ENCODE data around the gene GAGE12J. TPM values are rescaled to one million over a fixed set of nuclear protein-coding genes. Genes with fewer than 3 reads are reported as not detected.
"Not testable (repeated sequence)": the region's sequence is repeated elsewhere in the genome, so short reads cannot be mapped to it uniquely, and the experiment has no call there.

Gene GAGE12J
- polyA plus RNA-seq, 4 donors: not detected

- peak in 3 of 4 donors; percentile 16 to 24 (median 23) for DNase-seq (ENCODE audit: low read depth in 4 of 4, low spot score in 3 of 4)
Measured at GRCh38 chrX:49309401-49309981, 12.3 kb upstream of the GAGE12J start.

- DNase-seq (ENCODE audit: low read depth in 4 of 4, low spot score in 3 of 4): no peak
Measured at GRCh38 chrX:49310371-49310770, 11.5 kb upstream of the GAGE12J start.

- DNase-seq (ENCODE audit: low read depth in 4 of 4, low spot score in 3 of 4): no peak
Measured at GRCh38 chrX:49312176-49312575, 9.7 kb upstream of the GAGE12J start.

GRCh38 chrX:49316085-49316484 is 5.8 kb upstream of the GAGE12J start:
- DNase-seq (ENCODE audit: low read depth in 4 of 4, low spot score in 3 of 4): no peak

GRCh38 chrX:49322266-49322665 is 429 bp downstream of the GAGE12J start:
- not testable (repeated sequence) for DNase-seq (ENCODE audit: low read depth in 4 of 4, low spot score in 3 of 4)

- not testable (repeated sequence) for DNase-seq (ENCODE audit: low read depth in 4 of 4, low spot score in 3 of 4)
Measured at GRCh38 chrX:49323735-49324134, 1.9 kb downstream of the GAGE12J start.

GRCh38 chrX:49330421-49330820 is 8.6 kb downstream of the GAGE12J start:
- not testable (repeated sequence) for DNase-seq (ENCODE audit: low read depth in 4 of 4, low spot score in 3 of 4)

- not testable (repeated sequence) for DNase-seq (ENCODE audit: low read depth in 4 of 4, low spot score in 3 of 4)
Measured at GRCh38 chrX:49331282-49331681, 9.4 kb downstream of the GAGE12J start, which contains the start of gene GAGE13. Gene GAGE13, plus strand, starts transcription at chrX:49331582. Its CDS starts 1,156 bp downstream, at chrX:49332738.

GRCh38 chrX:49331841-49332240 is 10.0 kb downstream of the GAGE12J start:
- DNase-seq (ENCODE audit: low read depth in 4 of 4, low spot score in 3 of 4): not testable (repeated sequence)

- not testable (repeated sequence) for DNase-seq (ENCODE audit: low read depth in 4 of 4, low spot score in 3 of 4)
Measured at GRCh38 chrX:49341449-49341848, 19.6 kb downstream of the GAGE12J start.

- not testable (repeated sequence) for DNase-seq (ENCODE audit: low read depth in 4 of 4, low spot score in 3 of 4)
Measured at GRCh38 chrX:49344496-49345175, 22.8 kb downstream of the GAGE12J start.

- not testable (repeated sequence) for DNase-seq (ENCODE audit: low read depth in 4 of 4, low spot score in 3 of 4)
Measured at GRCh38 chrX:49345402-49345801, 23.6 kb downstream of the GAGE12J start.

- DNase-seq (ENCODE audit: low read depth in 4 of 4, low spot score in 3 of 4): not testable (repeated sequence)
Measured at GRCh38 chrX:49346150-49346549, 24.3 kb downstream of the GAGE12J start.

Other genes with a start within 250 kb of the GAGE12J start
- 10 to 100 TPM; 37.1 to 47.1 (median 42.3) TPM for gene PRAF2, start 248.0 kb upstream of the GAGE12J start, polyA plus RNA-seq (ENCODE audit: insufficient read length in 4 of 4)
- 10 to 100 TPM; 54.1 to 57.3 (median 55.3) TPM for gene WDR45, start 242.2 kb upstream of the GAGE12J start, polyA plus RNA-seq (ENCODE audit: insufficient read length in 4 of 4)
- 10 to 100 TPM; 21.4 to 28.3 (median 24.5) TPM for gene GPKOW, start 198.3 kb upstream of the GAGE12J start, polyA plus RNA-seq (ENCODE audit: insufficient read length in 4 of 4)
- gene MAGIX, start 159.3 kb upstream of the GAGE12J start, polyA plus RNA-seq (ENCODE audit: insufficient read length in 4 of 4): 1 to 10 TPM; 4.3 to 7.9 (median 5.5) TPM
- gene PLP2, start 150.1 kb upstream of the GAGE12J start, polyA plus RNA-seq (ENCODE audit: insufficient read length in 4 of 4): 10 to 100 TPM; 33.5 to 41.7 (median 36.1) TPM
- 1 to 10 TPM; 3.5 to 5.1 (median 4.5) TPM for gene PRICKLE3, start 135.7 kb upstream of the GAGE12J start, polyA plus RNA-seq (ENCODE audit: insufficient read length in 4 of 4)
- gene SYP, start 121.8 kb upstream of the GAGE12J start, polyA plus RNA-seq (ENCODE audit: insufficient read length in 4 of 4): 1 to 10 TPM; 1.5 to 3.1 (median 2.3) TPM
- gene CACNA1F, start 88.7 kb upstream of the GAGE12J start, polyA plus RNA-seq (ENCODE audit: insufficient read length in 4 of 4): under 1 TPM; 0.08 to 0.45 (median 0.22) TPM
- gene CCDC22, start 86.6 kb upstream of the GAGE12J start, polyA plus RNA-seq (ENCODE audit: insufficient read length in 4 of 4): 10 to 100 TPM; 16.5 to 23.6 (median 17.4) TPM
- 1 to 10 TPM in 1 of 4 donors, under 1 TPM in 3; 0.67 to 1.1 (median 0.89) TPM for gene FOXP3, start 57.3 kb upstream of the GAGE12J start, polyA plus RNA-seq (ENCODE audit: insufficient read length in 4 of 4)
- 1 to 10 TPM; 5.5 to 8.5 (median 6.1) TPM for gene PPP1R3F, start 52.2 kb upstream of the GAGE12J start, polyA plus RNA-seq (ENCODE audit: insufficient read length in 4 of 4)
- gene GAGE10, start 18.4 kb upstream of the GAGE12J start, polyA plus RNA-seq (ENCODE audit: insufficient read length in 4 of 4): under 1 TPM in 1 of 4 donors, not detected in 3; 0.46 TPM
- not detected for gene GAGE13, start 9.5 kb downstream of the GAGE12J start, polyA plus RNA-seq (ENCODE audit: insufficient read length in 4 of 4)
- gene GAGE12C, start 210.1 kb downstream of the GAGE12J start, polyA plus RNA-seq (ENCODE audit: insufficient read length in 4 of 4): not detected
- gene GAGE12D, start 219.7 kb downstream of the GAGE12J start, polyA plus RNA-seq (ENCODE audit: insufficient read length in 4 of 4): not detected
- under 1 TPM in 1 of 4 donors, not detected in 3; 0.51 TPM for gene GAGE12E, start 229.3 kb downstream of the GAGE12J start, polyA plus RNA-seq (ENCODE audit: insufficient read length in 4 of 4)
- gene GAGE12F, start 238.8 kb downstream of the GAGE12J start, polyA plus RNA-seq (ENCODE audit: insufficient read length in 4 of 4): not detected
- not detected for gene GAGE12G, start 248.4 kb downstream of the GAGE12J start, polyA plus RNA-seq (ENCODE audit: insufficient read length in 4 of 4)